Uterus (tissue), 4 donors: ENCODE measurements around the gene VPS26B. TPM values are rescaled to one million over a fixed set of nuclear protein-coding genes. Genes with fewer than 3 reads are reported as not detected.

Source experiments
- DNase-seq, 2 donors: peaks; one replicate each; pipeline ENCODE4 v3.0.0-alpha.2; 2019 to 2020
- H3K27ac ChIP-seq, 2 donors: fragments of 200-600 bp; sonication (generic); 1 replicate in 1 of 2; 2 replicates in 1 of 2; pipeline ENCODE4 v1.5.1; 2016 to 2018
- H3K27me3 ChIP-seq, 2 donors: fragments of 200-600 bp; sonication (generic); one replicate each; pipeline ENCODE4 v1.5.1; 2018 to 2019; ENCODE audit warnings: control low read depth in 1 of 2
- H3K36me3 ChIP-seq, 2 donors: fragments of 200-600 bp; sonication (generic); one replicate each; pipeline ENCODE4 v1.5.1; 2019; ENCODE audit warnings: control low read depth in 1 of 2
- H3K4me1 ChIP-seq, 2 donors: fragments of 200-600 bp; sonication (generic); one replicate each; pipeline ENCODE4 v1.5.1; 2018 to 2019; ENCODE audit warnings: control low read depth in 1 of 2
- H3K4me3 ChIP-seq, 2 donors: fragments of 200-600 bp; sonication (generic); 1 replicate in 1 of 2; 2 replicates in 1 of 2; pipeline ENCODE4 v1.5.1; 2018 to 2019; ENCODE audit warnings: mild to moderate bottlenecking in 1 of 2
- H3K9me3 ChIP-seq, 2 donors: fragments of 200-600 bp; sonication (generic); one replicate each; pipeline ENCODE4 v1.5.1; 2019; ENCODE audit warnings: control low read depth in 1 of 2
- POLR2A ChIP-seq, 2 donors: fragments of 450-650 bp; IDR thresholded peaks; one replicate each; pipeline ENCODE4 v1.6.1; 2016; ENCODE audit warnings: antibody characterized with exemption in 2 of 2, mild to moderate bottlenecking in 1 of 2, moderate library complexity in 1 of 2
- intact Hi-C: fragments of 100-400 bp; cut with DNase I; formaldehyde crosslinking; loops from one replicate; pipeline ENCODE4 v1.15.1; 2023; ENCODE audit warnings: low total_unique reads
- total RNA-seq, 4 donors: library from RNA; depleted of rRNA in 3 of 4; stranded (reverse); fragments of >200 nt in 3 of 4; gene quantifications; one replicate each; pipeline versions ENCODE4 v1.1.0 to v1.2.4, GENCODE V29; 2014 to 2023
- TF ChIP-seq, protein P1 (sequence below), 4 experiments: fragments of 200-600 bp in 2 of 4; fragments of 450-650 bp in 2 of 4; sonication (generic) in 2 of 4; IDR thresholded peaks; one replicate each; pipeline ENCODE4 v1.5.1; 2016 to 2019; ENCODE audit warnings: antibody characterized with exemption in 4 of 4, mild to moderate bottlenecking in 2 of 4, moderate library complexity in 1 of 4
- donor health status: DM: yes; HTN: yes; CAD: no.

VPS26B gene
- total RNA-seq, 4 donors from 2014 or later: 10.6 to 46.5 (median 39.8) TPM

GRCh38 chr11:134273317-134273712 lies 48.8 kb downstream of the VPS26B start:
- intact Hi-C loops: no loop called here

DNA sequence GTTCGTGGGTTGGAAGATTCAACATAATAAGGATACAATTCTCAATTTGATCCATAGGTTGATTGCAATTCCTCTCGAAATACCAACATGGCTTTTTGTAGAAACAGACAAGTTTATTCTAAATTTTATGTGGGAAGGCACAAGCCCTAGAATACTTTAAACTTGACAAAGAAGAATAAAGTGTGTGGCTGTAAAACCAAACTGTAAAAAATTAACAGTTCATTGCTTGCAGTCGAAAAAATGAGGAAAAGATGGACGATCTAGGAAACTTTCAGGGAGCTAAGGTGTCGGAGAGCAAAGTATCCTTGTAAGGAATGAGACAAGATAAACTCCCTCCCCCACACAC lies 50.7 kb downstream of the VPS26B start:
- Histone ChIP-seq H3K36me3 (no peaks in the 10 kb centered on the region), H3K27ac (no peak overlapping the region), H3K4me3 (peak overlapping the region in 1 of 2 donors; percentile 33), H3K9me3 (peaks cover 0 to 4% of the 10 kb centered on the region in 2 donors), H3K4me1 (peaks cover 0 to 16% of the 10 kb centered on the region in 2 donors), H3K27me3 (peaks cover 16 to 24% of the 10 kb centered on the region in 2 donors)
- no peak for DNase-seq
- intact Hi-C loops: no loop called here
- TF ChIP-seq, protein P1, sequence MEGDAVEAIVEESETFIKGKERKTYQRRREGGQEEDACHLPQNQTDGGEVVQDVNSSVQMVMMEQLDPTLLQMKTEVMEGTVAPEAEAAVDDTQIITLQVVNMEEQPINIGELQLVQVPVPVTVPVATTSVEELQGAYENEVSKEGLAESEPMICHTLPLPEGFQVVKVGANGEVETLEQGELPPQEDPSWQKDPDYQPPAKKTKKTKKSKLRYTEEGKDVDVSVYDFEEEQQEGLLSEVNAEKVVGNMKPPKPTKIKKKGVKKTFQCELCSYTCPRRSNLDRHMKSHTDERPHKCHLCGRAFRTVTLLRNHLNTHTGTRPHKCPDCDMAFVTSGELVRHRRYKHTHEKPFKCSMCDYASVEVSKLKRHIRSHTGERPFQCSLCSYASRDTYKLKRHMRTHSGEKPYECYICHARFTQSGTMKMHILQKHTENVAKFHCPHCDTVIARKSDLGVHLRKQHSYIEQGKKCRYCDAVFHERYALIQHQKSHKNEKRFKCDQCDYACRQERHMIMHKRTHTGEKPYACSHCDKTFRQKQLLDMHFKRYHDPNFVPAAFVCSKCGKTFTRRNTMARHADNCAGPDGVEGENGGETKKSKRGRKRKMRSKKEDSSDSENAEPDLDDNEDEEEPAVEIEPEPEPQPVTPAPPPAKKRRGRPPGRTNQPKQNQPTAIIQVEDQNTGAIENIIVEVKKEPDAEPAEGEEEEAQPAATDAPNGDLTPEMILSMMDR (IDR thresholded peaks at IDR 0.05): no peak
- no peak for TF ChIP-seq POLR2A (IDR thresholded peaks at IDR 0.05)

More at GRCh38 chr11:134273317-134273712, 48.8 kb downstream of the VPS26B start:
- DNase-seq: no peak
- H3K4me1 ChIP-seq: peaks cover 0 to 16% of the 10 kb centered on the region in 2 donors
- H3K4me3 ChIP-seq: no peak overlapping the region
- peaks cover 0 to 1% of the 10 kb centered on the region in 2 donors for H3K9me3 ChIP-seq
- TF ChIP-seq POLR2A (IDR thresholded peaks at IDR 0.05): no peak
- TF ChIP-seq, protein P1 (IDR thresholded peaks at IDR 0.05): no peak
- H3K36me3 ChIP-seq: no peaks in the 10 kb centered on the region
- H3K27ac ChIP-seq: no peak overlapping the region
- H3K27me3 ChIP-seq: peaks cover 16 to 24% of the 10 kb centered on the region in 2 donors

DNA sequence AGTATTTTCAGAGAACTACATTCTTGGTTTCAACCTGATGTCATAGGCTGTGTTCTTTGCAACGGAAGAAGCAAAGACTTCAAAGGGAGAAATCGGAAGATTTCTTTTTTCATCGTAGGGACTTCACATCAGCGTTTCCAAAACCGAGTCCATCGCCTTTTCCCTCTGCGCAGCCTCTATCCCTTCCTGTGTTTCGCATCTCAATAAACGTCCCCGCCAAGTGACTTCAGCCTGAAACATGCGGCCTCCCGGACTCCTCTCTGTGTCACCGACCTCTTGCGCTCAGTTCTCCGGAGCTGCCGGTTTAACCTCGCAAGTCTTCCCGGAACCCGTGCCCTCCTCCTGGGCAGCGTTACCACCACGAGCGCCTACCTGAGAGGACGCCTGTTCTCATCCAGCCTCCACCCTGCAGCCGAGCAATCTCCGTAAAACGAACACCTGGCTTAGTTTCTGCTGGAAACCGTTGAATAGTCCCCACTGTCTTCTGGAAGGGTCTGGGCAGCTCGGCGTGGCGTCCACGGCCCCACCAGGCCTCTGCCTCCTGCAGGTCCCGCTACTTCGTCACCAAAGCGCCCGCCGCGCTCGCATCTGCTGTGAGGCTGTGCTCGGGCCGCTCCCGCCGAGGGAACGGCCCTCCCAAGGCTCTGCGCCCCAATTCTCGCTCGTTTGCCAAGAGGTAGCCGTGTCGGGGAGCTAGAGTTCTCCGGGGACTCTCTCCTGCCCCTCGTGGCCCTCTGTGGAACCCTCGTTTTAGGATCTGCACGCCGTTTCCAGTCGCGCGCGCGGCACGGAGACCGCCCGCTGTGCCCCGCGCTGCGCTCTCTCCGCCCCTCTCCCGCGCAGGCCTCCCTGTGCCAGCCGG lies 51.3 kb downstream of the VPS26B start, which contains the start of gene GLB1L3:
Gene GLB1L3, plus strand, starts transcription at position 846 of the 862 bp plus-strand sequence. CDS start 362 bp downstream, outside the sequence.
- peak within 1 kb of the TSS; percentile 13 to 74 for H3K27ac ChIP-seq
- H3K4me3 ChIP-seq: peak within 1 kb of the TSS; percentile 13 to 33
- peaks cover 16 to 24% of the 10 kb centered on the region in 2 donors for H3K27me3 ChIP-seq
- intact Hi-C loops: no loop called here
- peak; percentile 24 to 51 for DNase-seq
- peaks cover 0 to 16% of the 10 kb centered on the region in 2 donors for H3K4me1 ChIP-seq
- peaks cover 0 to 4% of the 10 kb centered on the region in 2 donors for H3K9me3 ChIP-seq
- TF ChIP-seq, protein P1 (IDR thresholded peaks at IDR 0.05): peak in 1 of 4 experiments; percentile 14
- no peak for TF ChIP-seq POLR2A (IDR thresholded peaks at IDR 0.05)
- H3K36me3 ChIP-seq: no peaks in the 10 kb centered on the region

- Histone ChIP-seq H3K27ac (peak overlapping the region; percentile 13 to 25), H3K36me3 (no peaks in the 10 kb centered on the region), H3K4me1 (peaks cover 0 to 16% of the 10 kb centered on the region in 2 donors), H3K27me3 (peaks cover 16 to 24% of the 10 kb centered on the region in 2 donors), H3K9me3 (peaks cover 0 to 4% of the 10 kb centered on the region in 2 donors), H3K4me3 (peak overlapping the region; percentile 13 to 33)
- no peak for DNase-seq
- TF ChIP-seq POLR2A (IDR thresholded peaks at IDR 0.05): no peak
- TF ChIP-seq, protein P1 (IDR thresholded peaks at IDR 0.05): no peak
- intact Hi-C loops: no loop called here
These were observed 52.1 kb downstream of the VPS26B start for GRCh38 chr11:134276396-134277182.
